Fibroblast of lung (primary cell): ENCODE measurements around the gene PTAR1.

Experiments
- CTCF ChIP-seq, 2 donors: IDR thresholded peaks in 1 of 2; conservative IDR thresholded peaks in 1 of 2; 1 replicate in 1 of 2; 2 replicates in 1 of 2; pipeline ENCODE4 v1.5.1; 2011 to 2012; ENCODE audit warnings: low read length in 2 of 2, control low read depth in 1 of 2, inconsistent platforms in 1 of 2, low read depth in 1 of 2, mild to moderate bottlenecking in 1 of 2
- EZH2 ChIP-seq: IDR thresholded peaks from 2 replicates; pipeline ENCODE4 v1.5.1; 2012; ENCODE audit warnings: low read length, control low read depth, mild to moderate bottlenecking; ENCODE audit errors: missing control alignments

- peak; percentile 26 to 44 for TF ChIP-seq CTCF (conservative IDR thresholded peaks at IDR 0.05 in 1 of 2, IDR thresholded peaks at IDR 0.05 in 1 of 2; ENCODE audit: low read depth in 1 of 2, low read length in 2 of 2)
- no peak for TF ChIP-seq EZH2
These were observed 49.6 kb upstream of the PTAR1 start for GRCh38 chr9:69809304-69809863.
